GM19438 (cell line): ENCODE data around the gene NFATC2.

Experiments
- ATAC-seq: cut with Tn5 transposase; IDR thresholded peaks from one replicate; pipeline ENCODE4 v1.9.1; 2021; ENCODE audit warnings: low read depth; ENCODE audit not compliant: unreplicated experiment

Gene NFATC2

DNA sequence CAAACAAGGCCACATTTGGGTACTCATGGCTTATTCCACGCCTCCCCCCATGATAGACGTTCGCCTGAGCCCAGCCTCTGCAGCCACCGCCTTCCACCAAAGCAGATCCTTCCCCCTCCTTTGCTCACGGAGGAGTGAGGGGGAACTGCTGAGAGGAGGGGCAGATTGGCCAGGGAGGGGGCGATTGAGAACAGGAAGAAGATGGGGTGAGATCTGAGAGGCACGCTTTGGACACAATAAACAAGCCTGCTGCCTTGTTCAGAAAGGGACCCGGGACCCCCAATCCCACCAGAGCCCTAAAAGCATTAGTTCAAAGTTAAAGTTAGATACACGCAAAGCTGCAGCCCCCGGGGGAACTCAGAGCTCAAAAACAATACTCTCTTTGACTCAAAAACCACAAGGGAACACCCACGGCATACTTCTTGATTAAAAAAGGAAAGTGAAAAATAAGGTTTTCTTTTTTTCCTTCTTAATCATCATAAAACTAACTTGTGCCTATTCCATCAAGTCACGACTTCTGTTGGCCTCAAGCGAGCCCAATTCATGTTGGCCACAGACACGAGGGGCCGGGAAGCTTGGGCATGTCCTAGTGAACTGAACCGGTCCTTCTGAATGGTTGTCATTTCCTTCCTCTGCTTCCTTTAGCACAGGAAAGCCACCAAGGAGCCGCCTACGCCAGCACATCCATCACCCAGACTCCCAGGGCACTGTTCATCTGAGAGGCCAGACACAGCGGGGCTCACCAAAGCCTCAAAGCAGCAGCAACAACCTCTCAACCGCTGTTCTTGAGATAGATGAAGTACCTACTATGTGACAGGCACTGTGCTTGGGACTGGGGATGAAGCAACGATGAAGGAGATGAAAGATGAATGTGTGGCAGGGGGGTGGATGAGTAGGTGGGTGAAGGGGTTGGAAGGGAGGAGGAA lies 44.7 kb downstream of the NFATC2 start:
- ATAC-seq = peak; percentile 53

GRCh38 chr20:51496964-51497363 lies 45.6 kb downstream of the NFATC2 start:
- no peak for ATAC-seq

GRCh38 chr20:51495921-51496545 lies 46.5 kb downstream of the NFATC2 start:
- no peak for ATAC-seq

DNA sequence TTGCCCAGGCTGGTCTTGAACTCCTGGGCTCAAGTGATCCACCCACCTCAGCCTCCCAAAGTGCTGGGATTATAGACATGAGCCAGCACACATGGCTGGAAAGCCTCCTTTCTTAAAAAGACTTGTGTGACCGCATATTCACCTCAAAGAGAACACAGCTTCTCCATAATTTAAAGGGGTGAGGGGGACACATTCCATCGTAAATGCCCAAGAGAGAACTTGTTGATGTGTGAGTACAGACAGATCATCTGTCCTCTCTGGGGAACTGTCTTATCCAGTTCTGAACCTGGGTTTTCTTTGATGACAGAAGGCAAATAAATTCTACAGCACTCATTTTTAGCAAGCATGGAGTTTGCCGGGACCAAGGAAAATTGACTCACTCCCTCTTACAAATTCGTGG lies 47.2 kb downstream of the NFATC2 start:
- ATAC-seq = no peak

DNA sequence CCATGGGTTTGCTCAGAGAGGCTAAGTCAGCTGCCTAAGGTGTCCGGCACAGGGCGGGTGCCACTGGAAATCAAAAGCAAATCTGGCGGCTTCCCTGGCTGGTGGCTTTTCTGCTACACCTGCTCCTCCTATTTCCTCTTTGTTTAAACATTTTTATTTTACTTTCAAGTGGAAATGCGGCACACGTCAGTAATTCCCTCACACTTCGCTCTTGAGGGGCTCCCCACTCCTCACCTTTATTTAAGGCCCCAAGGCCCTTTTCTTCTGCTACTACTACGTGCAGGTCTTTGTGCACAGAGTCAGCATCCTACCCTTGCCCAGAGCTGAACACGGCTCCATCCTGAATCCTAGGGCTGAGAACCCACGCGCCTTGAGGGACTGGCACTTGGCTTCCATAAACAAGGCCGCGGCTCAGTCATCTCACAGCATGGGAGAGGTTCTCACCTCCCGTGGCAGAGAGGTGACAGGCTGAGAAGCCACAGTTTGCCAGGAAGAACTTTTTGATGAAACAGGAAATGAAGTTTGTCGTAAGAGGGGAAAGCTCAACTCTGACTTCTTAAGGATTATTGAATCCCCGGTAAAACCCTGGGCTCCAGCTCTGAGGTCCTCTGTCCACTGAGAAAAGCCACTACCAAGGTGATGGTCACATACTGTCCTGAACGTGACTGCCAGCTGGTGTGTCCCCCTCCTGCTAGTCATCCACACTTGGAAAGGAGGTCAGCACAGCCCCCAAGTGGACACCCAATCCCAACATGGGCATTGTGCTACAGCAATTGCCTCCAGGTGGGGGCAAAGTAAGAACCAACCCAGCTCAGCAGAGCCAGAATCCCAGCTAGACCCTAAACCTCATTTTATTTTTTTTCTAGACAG lies 48.0 kb downstream of the NFATC2 start:
- ATAC-seq = no peak

DNA sequence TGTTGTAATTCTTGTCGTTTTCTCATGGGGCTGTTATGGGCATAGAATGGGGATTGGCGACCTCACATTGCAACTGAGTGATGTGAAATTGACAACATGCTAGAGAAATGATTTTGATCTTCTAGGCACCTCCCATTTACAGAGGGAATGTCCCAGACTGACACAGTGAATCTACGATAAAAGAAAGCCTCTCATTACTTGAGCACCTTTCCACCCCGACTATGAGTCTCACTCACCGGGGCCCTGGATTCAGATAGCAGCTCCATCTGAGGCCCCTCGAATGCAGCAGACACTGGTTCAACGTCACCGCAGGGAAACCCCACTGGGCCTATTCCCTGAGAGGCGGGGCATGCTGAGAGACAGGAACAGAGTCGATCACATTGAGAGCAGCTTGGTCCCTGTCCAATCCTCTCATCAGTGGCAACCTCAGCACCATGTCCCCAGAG lies 49.1 kb downstream of the NFATC2 start:
- ATAC-seq = no peak

DNA sequence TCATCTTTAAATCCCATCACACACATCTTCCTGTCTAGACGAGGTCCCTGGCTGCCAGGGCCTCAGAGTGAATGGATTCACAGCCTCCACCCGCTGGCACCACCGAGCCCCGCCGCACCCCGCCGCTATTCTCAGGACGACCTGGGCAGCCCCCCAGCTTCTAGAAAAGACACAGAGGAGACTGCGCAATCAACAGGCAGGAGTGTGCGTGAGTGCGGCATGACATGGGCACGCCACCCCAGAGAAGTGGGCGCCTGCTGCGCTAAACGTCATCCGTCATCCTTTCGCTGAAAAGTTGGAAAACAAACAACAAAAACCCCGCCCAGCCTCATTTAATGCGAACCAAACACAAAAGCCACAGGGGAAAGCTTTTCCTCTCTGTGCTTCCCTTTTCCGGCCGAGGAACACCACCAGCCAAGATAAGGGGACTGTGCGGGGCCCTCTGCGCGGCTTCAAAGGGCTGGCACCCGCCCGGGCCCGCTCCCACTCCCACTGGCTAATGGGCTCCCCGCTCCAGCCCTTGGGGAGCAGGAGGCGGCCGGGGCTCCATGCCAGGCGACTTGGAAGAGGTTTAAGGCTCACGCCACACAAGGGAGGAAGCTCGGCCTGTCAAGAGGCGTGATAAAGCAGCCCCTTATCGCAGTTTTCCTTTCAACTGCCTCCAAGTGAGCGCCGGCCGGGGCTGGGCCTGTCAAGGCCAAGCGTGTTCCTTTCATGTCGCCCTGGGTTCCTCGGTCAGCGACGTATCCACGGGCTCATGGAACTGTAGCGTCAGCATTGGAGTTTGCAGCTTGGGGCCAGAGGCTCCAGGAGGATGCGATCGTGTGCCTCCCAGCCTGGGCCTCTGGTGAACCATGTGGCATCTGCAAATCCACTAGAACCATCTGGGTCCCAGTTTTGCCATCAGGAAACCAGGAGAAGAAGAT lies 50.1 kb downstream of the NFATC2 start:
- ATAC-seq = no peak

DNA sequence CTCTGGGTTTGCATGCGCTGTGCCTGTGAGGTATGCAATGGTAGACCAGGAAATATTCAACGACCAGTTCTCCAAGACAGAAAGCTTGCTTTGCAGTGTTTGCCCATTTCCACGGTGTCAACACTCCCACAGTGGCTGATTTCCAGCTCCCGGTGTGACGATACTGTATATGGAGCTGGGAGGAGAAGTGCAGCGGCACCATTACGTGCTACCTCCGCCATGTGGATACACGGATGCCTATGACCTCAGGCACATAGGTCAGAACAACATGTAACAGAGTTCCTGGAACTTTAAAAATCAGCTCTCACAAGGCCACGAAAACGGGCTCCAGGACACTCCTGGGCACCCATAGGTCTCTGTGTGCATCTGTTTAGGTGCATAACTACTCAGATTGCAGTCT lies 51.1 kb downstream of the NFATC2 start:
- no peak for ATAC-seq

DNA sequence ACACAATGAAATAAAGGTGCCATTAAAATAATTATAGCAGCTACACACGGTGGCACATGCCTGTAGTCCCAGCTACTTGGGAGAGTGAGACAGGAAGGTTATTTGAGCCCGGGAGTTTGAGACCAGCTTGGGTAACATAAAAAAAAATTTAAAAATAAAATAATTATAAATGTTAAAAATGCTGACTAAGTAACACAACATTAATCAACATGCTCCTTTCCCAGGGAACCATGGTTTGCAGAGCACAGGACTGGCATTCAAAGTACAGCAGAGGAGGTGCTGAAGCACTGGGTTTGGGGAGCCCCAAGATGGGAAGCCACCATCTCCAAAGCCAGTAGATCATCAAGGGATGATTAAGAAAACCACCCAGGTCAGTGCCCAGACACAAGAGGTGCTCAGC lies 51.9 kb downstream of the NFATC2 start:
- no peak for ATAC-seq

DNA sequence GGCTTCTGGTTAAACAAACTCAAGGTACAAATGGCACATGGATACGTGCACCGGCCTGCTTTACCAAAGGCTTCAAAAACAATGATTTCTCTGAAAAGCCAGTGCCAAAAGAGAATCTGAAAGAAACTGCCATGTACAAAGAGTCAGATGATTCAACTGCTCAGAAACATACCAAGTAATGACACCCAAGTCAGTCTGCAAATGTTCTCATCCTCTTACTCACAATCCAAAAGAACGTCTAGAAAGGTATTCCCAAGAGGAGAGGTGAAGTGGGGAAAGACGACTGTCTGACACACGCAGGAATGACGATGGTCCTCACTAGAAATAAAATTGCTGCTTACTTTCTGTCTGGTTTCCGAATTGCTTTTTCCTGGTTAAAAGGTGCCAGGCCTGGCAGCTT lies 52.9 kb downstream of the NFATC2 start:
- ATAC-seq = no peak

GRCh38 chr20:51488331-51488730 lies 54.2 kb downstream of the NFATC2 start:
- no peak for ATAC-seq

GRCh38 chr20:51487565-51488268 lies 54.8 kb downstream of the NFATC2 start:
- ATAC-seq = no peak

DNA sequence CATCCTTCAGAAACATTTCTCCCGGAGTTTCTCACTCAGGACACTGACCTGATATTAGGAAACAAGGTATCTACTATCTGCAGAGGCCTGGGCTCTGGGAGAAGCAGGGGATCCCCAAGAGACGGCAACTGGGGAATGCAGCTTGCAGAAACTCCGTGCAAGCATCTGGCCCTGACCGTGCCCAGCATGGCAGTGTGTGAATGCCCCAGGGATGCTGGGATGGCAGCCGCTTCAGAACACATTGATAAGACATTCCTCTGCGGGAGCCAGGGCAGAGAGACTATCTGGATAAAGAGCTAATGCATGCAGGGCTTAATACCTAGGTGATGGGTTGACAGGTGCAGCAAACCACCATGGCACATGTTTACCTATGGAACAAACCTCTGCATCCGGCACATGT lies 55.4 kb downstream of the NFATC2 start:
- ATAC-seq = no peak

GRCh38 chr20:51486197-51487005 lies 56.1 kb downstream of the NFATC2 start:
- no peak for ATAC-seq

DNA sequence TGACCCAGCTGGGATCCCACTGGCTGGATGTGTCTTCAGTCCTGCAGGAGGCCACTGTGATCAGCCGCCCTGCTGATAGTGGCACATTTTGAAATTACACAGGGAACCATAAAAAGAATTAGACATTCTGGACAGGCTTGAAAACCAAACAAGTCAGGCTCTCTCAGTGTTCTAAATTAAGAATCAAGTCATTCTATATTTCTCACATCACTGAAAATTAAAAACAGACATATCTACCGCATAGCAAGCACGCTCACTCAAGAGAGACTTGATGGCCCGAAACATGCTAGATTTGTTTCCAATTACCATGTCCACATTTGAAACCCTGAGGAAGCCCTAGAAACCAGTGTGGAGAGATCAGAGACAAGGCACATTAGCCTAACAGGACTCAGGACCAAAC lies 57.7 kb downstream of the NFATC2 start:
- ATAC-seq = no peak

- no peak for ATAC-seq
Measured at GRCh38 chr20:51484141-51484815, 58.2 kb downstream of the NFATC2 start.

DNA sequence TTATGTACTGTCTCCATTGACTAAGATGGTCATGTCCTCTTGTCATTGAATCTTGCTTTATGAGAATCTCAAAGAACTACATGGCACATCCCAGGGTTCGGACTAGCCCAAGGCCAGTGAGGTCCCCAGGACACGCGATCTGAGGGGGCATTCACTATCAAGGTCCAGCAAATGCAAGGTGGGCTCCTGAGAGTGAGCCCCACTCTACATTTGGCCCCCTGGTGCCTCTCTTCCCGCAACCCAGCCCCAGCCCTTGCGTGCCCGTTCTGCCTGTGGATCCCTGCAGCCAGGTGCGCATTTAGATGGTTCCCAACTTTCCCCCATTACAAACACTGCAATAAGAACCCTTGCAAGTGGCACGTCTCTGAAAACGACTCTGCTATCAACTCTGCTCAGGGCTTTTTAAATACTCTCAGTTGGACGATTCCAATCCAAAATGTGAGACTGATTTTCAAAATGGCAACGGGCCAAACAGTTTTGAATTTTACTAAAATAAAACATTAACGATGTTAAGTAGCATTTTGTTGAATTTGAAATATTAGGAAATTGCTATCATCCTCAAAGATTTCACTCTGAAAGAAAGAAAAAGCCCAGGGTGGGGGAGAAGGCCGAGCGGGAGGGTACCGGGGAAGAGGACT lies 59.6 kb downstream of the NFATC2 start:
- ATAC-seq = no peak
